B cell (primary cell): ENCODE measurements around the gene ACO2. TPM values are rescaled to one million over a fixed set of nuclear protein-coding genes. Genes with fewer than 3 reads are reported as not detected.

Experiments
- ATAC-seq: fragments of 200-7000 bp; cut with Tn5 transposase; one replicate; pipeline ENCODE4 v1.10.0; 2021; ENCODE audit warnings: low read depth, mild to moderate bottlenecking, moderate number of reproducible peaks, moderate library complexity
- CTCF ChIA-PET: fragments of 350-600 bp; sonication (Branson Sonifier 250); formaldehyde crosslinking; loops from one replicate; lab custom pipeline; 2021; ENCODE audit warnings: antibody characterized with exemption, inconsistent platforms; lab: Charles Lee
- POLR2A ChIA-PET: fragments of 350-600 bp; sonication (Branson Sonifier 250); formaldehyde crosslinking; loops from one replicate; lab custom pipeline; 2021; ENCODE audit warnings: antibody characterized with exemption; lab: Charles Lee
- DNase-seq: peaks from one replicate; pipeline ENCODE4 v3.0.0; 2013
- H2AFZ ChIP-seq: 2 replicates; pipeline ENCODE4 v1.6.1; 2012; ENCODE audit warnings: mild to moderate bottlenecking, low read depth, low read length; ENCODE audit not compliant: insufficient read depth, poor library complexity, severe bottlenecking
- H3K27ac ChIP-seq, 2 donors: 1 replicate in 1 of 2; 2 replicates in 1 of 2; pipeline ENCODE4 v1.5.1; 2012 to 2013; ENCODE audit warnings: low read length in 2 of 2, mild to moderate bottlenecking in 2 of 2, moderate library complexity in 1 of 2
- H3K27me3 ChIP-seq, 4 experiments: fragments of 200-600 bp in 1 of 4; sonication (generic) in 1 of 4; replicated peaks in 1 of 4; 1 replicate in 2 of 4; 2 replicates in 2 of 4; pipeline versions ENCODE4 v1.6.1 to v1.7.0; 2013 to 2016; ENCODE audit warnings: low read length in 3 of 4, mild to moderate bottlenecking in 2 of 4, mixed read lengths in 1 of 4, moderate library complexity in 1 of 4; ENCODE audit not compliant: insufficient read depth in 4 of 4, control insufficient read depth in 3 of 4; ENCODE audit errors: control extremely low read depth in 1 of 4
- H3K36me3 ChIP-seq, 2 experiments: replicated peaks in 1 of 2; 1 replicate in 1 of 2; 2 replicates in 1 of 2; pipeline versions ENCODE4 v1.6.1 to v1.7.1; 2013; ENCODE audit warnings: low read length in 1 of 2; ENCODE audit not compliant: insufficient read depth in 2 of 2, control insufficient read depth in 1 of 2; ENCODE audit errors: control extremely low read depth in 1 of 2, extremely low read depth in 1 of 2
- H3K4me1 ChIP-seq, 2 donors: fragments of 200-600 bp in 1 of 2; sonication (generic) in 1 of 2; 1 replicate in 1 of 2; 2 replicates in 1 of 2; pipeline versions ENCODE4 v1.5.1 to v1.6.1; 2013 to 2017; ENCODE audit warnings: low read length in 2 of 2; ENCODE audit not compliant: control insufficient read depth in 2 of 2, insufficient read depth in 2 of 2
- H3K4me2 ChIP-seq: replicated peaks from 2 replicates; pipeline ENCODE3; 2012; ENCODE audit warnings: mild to moderate bottlenecking, low read depth, low read length; ENCODE audit not compliant: poor library complexity, severe bottlenecking
- H3K4me3 ChIP-seq, 5 experiments: fragments of 200-600 bp in 1 of 5; sonication (generic) in 1 of 5; 1 replicate in 3 of 5; 2 replicates in 2 of 5; pipeline versions ENCODE4 v1.5.1 to v1.7.0; 2011 to 2016; ENCODE audit warnings: low read length in 4 of 5, mild to moderate bottlenecking in 4 of 5, low read depth in 2 of 5, control low read depth in 1 of 5, moderate library complexity in 1 of 5; ENCODE audit not compliant: insufficient read depth in 1 of 5; ENCODE audit errors: control extremely low read depth in 1 of 5, extremely low read depth in 1 of 5
- H3K79me2 ChIP-seq: fragments of 200-600 bp; sonication (generic); one replicate; pipeline ENCODE4 v1.6.0; 2016; ENCODE audit warnings: low read length; ENCODE audit not compliant: control insufficient read depth, insufficient read depth
- H3K9ac ChIP-seq: fragments of 200-600 bp; sonication (generic); 2 replicates; pipeline ENCODE4 v1.6.1; 2017; ENCODE audit warnings: mild to moderate bottlenecking, low read length, moderate library complexity
- H3K9me3 ChIP-seq, 3 donors: one replicate each; pipeline versions ENCODE4 v1.6.1 to v1.7.1; 2013; ENCODE audit warnings: low read length in 2 of 3; ENCODE audit not compliant: control insufficient read depth in 2 of 3, insufficient read depth in 1 of 3; ENCODE audit errors: control extremely low read depth in 1 of 3
- H4K20me1 ChIP-seq: 2 replicates; pipeline ENCODE4 v1.6.0; 2012; ENCODE audit warnings: mild to moderate bottlenecking, low read length; ENCODE audit not compliant: insufficient read depth, control insufficient read depth, poor library complexity, severe bottlenecking
- H3K27ac Mint-ChIP-seq: one replicate; pipeline ENCODE4 v1.8.0; 2021; ENCODE audit warnings: mixed read lengths
- H3K27me3 Mint-ChIP-seq: one replicate; pipeline ENCODE4 v1.8.0; 2021; ENCODE audit warnings: mixed read lengths
- H3K4me1 Mint-ChIP-seq: one replicate; pipeline ENCODE4 v1.8.0; 2021; ENCODE audit warnings: mixed read lengths
- H3K4me3 Mint-ChIP-seq: one replicate; pipeline ENCODE4 v1.8.0; 2021; ENCODE audit warnings: mixed read lengths
- H3K9me3 Mint-ChIP-seq: one replicate; pipeline ENCODE4 v1.8.0; 2022; ENCODE audit warnings: mixed read lengths; ENCODE audit not compliant: insufficient read depth
- EZH2 ChIP-seq: IDR thresholded peaks from 2 replicates; pipeline ENCODE4 v1.6.1; 2012; ENCODE audit warnings: borderline replicate concordance, low read depth, mild to moderate bottlenecking, moderate library complexity, low read length; ENCODE audit not compliant: insufficient read depth, poor library complexity, severe bottlenecking
- WGBS: methylation state at CpG from one replicate; pipeline ENCODE4 v1.1.5; 2013; ENCODE audit warnings: missing lambda C conversion rate; ENCODE audit not compliant: insufficient coverage; 5-methylcytosine and 5-hydroxymethylcytosine counted together
- intact Hi-C: fragments of 100-400 bp; cut with micrococcal nuclease; formaldehyde crosslinking; loops from one replicate; pipeline ENCODE4 v1.10.0; 2022
- polyA plus RNA-seq: library from polyadenylated mRNA; depleted of rRNA; stranded (reverse); fragments of >200 nt; gene quantifications from 2 replicates; pipeline ENCODE4 v1.2.3, GENCODE V29; 2012
- total RNA-seq, 2 donors: library from RNA; stranded (reverse); fragments of 120-200 nt in 1 of 2; gene quantifications; 1 replicate in 1 of 2; 2 replicates in 1 of 2; pipeline versions ENCODE4 v1.2.3 to v1.2.4, GENCODE V29; 2013 to 2022
- TF ChIP-seq, protein P1 (sequence below): fragments of 200-600 bp; IDR thresholded peaks from one replicate; pipeline ENCODE4 v1.8.0; 2022; ENCODE audit warnings: antibody characterized with exemption, mild to moderate bottlenecking

ACO2 gene
- total and polyA plus RNA-seq, 2 donors (not counting 1 experiment from before 2014, with no cell fraction given), result 91.5 to 91.7 TPM

DNA sequence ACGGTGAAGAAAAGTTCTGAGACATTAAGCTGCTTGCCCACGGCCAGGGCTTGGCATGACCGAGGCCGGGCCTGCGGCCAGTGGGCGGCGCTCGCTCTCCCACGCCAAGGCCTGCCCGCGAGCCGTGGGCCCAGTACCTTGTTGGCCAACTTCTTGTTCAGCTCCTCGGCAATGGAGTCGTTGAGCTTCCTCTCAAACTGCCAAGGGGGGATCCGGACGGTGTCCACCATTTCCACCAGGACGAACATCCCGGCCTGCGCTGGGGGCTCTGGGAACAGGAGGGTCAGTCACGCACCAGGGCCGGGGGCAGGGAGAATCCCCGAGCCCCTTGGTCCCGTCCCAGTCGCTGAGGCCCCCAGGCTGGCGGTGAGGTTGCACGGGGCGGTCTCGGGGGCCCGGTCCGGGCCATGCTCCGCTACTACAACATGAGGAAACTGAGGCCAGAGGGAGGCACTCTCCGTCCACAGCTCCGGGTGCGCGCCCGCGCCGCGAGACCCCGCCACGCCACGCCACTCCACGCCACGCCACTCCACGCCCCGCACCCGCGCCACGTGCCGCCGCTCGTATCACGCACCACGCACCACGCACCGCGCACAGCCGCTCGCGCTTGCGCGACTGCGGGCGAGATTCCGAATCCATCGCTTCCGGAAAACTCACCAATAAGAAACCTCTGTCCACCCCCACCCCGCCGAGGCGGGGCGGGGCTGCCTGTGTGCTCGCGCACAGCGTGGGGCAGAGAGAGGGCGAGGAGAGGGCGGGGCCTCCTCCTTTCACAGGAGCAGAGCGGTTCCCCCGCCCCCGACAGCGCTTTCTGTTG lies 75.1 kb downstream of the ACO2 start, which contains the start of gene POLR3H:
TSS of gene POLR3H (minus strand) at position 617 of the 817 bp plus-strand sequence. CDS start at position 248, 369 bp downstream.
- no peaks in the 10 kb centered on the region for H3K9me3 ChIP-seq
- H3K4me1 Mint-ChIP-seq, result peaks cover 41% of the 10 kb centered on the region
- TF ChIP-seq, protein P1, sequence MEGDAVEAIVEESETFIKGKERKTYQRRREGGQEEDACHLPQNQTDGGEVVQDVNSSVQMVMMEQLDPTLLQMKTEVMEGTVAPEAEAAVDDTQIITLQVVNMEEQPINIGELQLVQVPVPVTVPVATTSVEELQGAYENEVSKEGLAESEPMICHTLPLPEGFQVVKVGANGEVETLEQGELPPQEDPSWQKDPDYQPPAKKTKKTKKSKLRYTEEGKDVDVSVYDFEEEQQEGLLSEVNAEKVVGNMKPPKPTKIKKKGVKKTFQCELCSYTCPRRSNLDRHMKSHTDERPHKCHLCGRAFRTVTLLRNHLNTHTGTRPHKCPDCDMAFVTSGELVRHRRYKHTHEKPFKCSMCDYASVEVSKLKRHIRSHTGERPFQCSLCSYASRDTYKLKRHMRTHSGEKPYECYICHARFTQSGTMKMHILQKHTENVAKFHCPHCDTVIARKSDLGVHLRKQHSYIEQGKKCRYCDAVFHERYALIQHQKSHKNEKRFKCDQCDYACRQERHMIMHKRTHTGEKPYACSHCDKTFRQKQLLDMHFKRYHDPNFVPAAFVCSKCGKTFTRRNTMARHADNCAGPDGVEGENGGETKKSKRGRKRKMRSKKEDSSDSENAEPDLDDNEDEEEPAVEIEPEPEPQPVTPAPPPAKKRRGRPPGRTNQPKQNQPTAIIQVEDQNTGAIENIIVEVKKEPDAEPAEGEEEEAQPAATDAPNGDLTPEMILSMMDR, result peak; percentile 42
- TF ChIP-seq EZH2, result no peak
- no peaks in the 10 kb centered on the region for H3K27me3 ChIP-seq
- DNase-seq (peak; percentile 97), ATAC-seq (peak; percentile 99)
- no peaks in the 10 kb centered on the region for H3K27me3 Mint-ChIP-seq
- peak within 1 kb of the TSS; percentile 97 for H3K27ac Mint-ChIP-seq
- H3K4me1 ChIP-seq, result peaks cover 17 to 21% of the 10 kb centered on the region in 2 donors
- H3K27ac ChIP-seq, result peak within 1 kb of the TSS; percentile 57 to 74
- H3K9ac ChIP-seq, result peak within 1 kb of the TSS; percentile 79
- H3K4me3 Mint-ChIP-seq, result peak within 1 kb of the TSS; percentile 100
- ChIA-PET POLR2A (interaction anchor here (0.6 to 1.3 kb wide), 6 partner anchors 34 to 258 kb away, joined by 3 to 6 read pairs (median 4); partner anchors contain the start of genes ACO2, DESI1, PHF5A and PMM1), CTCF (interaction anchor here (1.0 to 2.1 kb wide), 13 partner anchors 9 to 164 kb away, joined by 3 to 8 read pairs (median 3); partner anchors contain the start of genes DESI1, PHF5A, PMM1 and TEF)
- peaks cover 45% of the 10 kb centered on the region for H3K79me2 ChIP-seq
- H3K4me3 ChIP-seq, result peak within 1 kb of the TSS; percentile 74 to 95 (median 85)
- peaks cover 0 to 12% of the 10 kb centered on the region in 2 experiments for H3K36me3 ChIP-seq
- intact Hi-C loops, result loop anchor here (1.0 kb wide), 2 partner anchors 45 to 546 kb away; partner anchors contain the start of genes NDUFA6 and PMM1
- no peaks in the 10 kb centered on the region for H3K9me3 Mint-ChIP-seq
- peak within 1 kb of the TSS; percentile 87 for H2AFZ ChIP-seq
- H3K4me2 ChIP-seq, result peak within 1 kb of the TSS; percentile 90
- under 1% methylated on average over 79 of the region's 80 CpGs for WGBS
- H4K20me1 ChIP-seq, result peaks cover 7% of the 10 kb centered on the region
